ENCODE measurements around the gene PSMD13.
"Not testable (repeated sequence)": the region's sequence is repeated elsewhere in the genome, so short reads cannot be mapped to it uniquely, and the experiment has no call there.

PSMD13 gene

DNA sequence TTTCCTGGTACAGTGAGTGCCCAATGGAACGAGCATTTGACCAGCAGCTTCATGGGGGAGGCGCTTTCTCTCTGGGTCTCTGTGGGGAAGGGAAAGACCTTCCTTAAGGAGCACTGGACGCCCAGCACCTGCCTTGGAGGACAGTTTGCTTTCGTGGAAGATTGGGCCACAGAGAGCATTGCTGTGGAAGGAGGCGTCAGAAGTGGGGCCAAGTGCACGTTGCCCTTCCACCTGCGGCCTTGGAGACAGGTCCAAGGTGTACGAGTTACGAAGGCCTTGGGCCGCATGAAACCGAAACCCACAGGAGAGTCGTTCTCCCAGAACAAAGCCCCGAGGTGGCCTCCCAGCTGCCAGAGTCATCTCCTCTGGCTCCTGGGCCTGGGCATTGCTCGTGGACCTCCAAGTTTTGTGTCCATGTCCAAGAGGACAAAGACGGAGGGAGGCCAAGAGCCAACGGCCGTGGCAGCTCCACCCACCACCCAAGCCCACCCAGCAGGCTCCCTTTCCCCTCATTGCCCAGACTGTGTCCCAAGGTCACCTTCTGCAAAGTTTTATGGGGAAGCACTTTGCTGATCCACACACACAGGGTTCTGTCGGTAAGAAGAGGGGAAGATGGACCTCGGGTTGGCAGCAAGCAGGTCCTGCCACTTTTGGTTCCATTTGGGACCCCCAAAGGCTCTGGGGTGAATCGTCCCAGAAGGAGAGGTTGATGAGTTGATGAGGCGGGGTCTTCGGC is 35.6 kb downstream of the PSMD13 start:
- no peak for DNase-seq (ENCODE audit: low read depth, low spot score)

DNA sequence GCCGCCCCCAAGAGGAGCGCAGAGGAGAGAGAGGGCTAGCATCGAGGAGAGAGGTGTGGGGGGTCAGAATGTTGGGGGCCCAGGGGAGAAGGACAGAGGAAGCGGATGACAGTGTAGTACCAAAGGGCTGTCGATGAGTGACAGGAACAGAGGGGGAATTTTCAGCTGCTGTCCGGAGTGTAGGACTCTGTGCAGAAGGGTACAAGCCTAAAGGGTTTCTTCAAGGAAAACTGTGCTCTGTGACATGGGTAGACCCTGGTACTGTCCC is 36.1 kb downstream of the PSMD13 start:
- DNase-seq (ENCODE audit: low read depth, low spot score): no peak

DNA sequence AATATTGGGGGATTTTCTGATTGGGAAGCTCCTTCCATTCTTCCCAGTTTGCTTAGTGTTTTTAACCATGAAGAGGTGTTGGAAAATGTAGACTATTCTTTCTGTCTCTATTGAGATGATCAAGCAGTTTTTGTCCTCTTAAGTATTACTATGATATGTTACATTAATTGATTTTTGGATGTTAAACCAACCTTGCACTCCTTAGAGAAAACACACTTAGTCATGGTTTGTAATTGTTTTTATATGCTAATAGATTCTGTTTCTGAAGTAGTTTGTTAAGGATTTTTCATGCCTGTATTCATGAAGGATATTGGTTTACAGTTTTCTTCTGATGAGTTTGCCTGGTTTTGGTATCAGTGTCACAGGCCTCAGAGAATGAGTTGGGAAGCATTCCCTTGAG is 39.4 kb downstream of the PSMD13 start:
- no peak for DNase-seq (ENCODE audit: low read depth, low spot score)

DNA sequence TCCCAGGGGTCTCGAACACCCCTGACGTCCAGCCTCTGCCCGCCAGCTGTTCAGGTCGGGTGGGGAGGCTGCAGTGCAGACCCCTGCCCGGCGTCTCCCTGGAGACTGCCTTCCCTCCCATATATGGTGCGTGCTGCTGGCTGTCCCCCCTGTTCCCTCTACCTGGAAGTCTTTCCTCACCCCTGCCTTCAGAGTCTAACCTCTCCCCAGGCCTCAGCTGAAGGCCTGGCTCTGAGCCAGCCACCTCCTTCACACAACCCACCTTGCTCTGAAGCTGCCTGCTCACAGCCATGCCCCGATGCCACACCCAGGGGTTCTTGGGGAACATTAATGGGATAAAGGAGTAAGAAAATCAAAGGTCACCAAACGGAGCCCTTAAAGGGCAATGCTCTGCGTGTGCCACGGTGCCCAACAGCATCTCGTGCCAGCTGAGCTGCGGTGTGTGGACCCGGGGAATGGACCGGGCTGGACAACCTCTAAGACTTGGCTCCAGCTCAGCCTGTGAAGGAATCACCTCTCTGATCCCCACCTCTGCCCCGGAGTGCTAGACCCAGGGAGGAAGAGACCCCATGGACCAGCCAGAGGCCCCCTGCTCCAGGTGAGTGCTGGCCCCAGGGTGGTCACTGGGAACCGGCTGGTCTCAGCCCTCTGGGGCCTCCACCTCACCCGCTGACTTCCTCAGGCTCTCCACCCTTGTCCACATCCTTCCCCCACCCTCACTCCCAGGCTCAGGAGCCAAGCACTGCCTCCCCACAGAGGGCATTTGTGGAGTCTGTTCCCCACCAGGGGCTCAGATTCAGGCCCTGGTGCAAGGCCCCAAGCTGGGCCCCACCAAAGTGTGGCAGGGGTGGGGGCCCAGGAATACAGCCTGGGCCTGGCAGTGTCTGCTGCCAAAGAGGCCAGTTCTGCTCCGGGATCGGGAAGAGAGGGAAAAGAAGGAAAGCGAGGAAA is 41.5 kb downstream of the PSMD13 start, which contains the start of gene NLRP6:
Gene NLRP6, plus strand, starts transcription at position 407 of the 951 bp plus-strand sequence. Its CDS starts 163 bp downstream, at position 570.
- DNase-seq (ENCODE audit: low read depth, low spot score): no peak

DNA sequence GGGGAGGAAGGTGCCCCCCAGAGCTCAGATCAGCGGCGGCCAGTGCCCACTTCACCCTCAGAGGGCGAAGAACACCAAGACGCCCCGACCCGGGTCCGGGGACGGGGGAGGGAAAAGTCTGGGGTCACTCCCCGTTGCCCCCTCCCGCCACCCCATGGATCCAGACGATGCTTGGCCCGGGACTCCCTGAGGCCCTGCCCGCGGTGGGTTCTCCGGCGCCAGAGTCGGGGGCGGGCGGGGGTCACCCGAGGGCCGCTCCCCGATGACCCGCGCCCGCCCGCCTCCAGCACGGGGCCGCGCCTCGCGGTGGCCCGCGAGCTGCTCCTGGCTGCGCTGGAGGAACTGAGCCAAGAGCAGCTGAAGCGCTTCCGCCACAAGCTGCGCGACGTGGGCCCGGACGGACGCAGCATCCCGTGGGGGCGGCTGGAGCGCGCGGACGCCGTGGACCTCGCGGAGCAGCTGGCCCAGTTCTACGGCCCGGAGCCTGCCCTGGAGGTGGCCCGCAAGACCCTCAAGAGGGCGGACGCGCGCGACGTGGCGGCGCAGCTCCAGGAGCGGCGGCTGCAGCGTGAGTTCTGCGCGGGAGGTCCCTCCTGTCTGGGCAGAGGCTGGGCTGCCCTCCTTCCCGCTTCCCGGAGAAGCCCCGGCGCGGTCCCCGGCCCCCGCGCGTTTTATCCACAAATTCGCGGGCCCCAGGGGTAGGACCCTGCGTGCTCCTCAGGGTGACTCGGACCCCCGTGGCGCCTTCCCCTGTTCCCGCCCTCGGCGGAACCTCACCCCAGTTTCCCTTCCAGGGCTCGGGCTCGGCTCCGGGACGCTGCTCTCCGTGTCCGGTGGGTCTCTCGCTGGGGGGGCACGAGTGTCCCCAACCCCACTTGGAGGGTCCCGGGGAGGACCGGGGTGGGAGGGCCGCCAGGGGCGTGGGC is 42.5 kb downstream of the PSMD13 start:
- DNase-seq (ENCODE audit: low read depth, low spot score): no peak

DNA sequence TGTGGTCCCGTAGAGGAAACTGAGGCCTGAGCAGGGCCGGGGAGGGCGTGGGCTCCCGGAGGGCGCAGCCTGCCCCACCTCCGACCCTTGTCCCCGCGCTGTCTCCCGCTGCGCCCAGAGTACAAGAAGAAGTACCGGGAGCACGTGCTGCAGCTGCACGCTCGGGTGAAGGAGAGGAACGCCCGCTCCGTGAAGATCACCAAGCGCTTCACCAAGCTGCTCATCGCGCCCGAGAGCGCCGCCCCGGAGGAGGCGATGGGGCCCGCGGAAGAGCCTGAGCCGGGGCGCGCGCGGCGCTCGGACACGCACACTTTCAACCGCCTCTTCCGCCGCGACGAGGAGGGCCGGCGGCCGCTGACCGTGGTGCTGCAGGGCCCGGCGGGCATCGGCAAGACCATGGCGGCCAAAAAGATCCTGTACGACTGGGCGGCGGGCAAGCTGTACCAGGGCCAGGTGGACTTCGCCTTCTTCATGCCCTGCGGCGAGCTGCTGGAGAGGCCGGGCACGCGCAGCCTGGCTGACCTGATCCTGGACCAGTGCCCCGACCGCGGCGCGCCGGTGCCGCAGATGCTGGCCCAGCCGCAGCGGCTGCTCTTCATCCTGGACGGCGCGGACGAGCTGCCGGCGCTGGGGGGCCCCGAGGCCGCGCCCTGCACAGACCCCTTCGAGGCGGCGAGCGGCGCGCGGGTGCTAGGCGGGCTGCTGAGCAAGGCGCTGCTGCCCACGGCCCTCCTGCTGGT is 43.4 kb downstream of the PSMD13 start:
- DNase-seq (ENCODE audit: low read depth, low spot score): no peak

DNA sequence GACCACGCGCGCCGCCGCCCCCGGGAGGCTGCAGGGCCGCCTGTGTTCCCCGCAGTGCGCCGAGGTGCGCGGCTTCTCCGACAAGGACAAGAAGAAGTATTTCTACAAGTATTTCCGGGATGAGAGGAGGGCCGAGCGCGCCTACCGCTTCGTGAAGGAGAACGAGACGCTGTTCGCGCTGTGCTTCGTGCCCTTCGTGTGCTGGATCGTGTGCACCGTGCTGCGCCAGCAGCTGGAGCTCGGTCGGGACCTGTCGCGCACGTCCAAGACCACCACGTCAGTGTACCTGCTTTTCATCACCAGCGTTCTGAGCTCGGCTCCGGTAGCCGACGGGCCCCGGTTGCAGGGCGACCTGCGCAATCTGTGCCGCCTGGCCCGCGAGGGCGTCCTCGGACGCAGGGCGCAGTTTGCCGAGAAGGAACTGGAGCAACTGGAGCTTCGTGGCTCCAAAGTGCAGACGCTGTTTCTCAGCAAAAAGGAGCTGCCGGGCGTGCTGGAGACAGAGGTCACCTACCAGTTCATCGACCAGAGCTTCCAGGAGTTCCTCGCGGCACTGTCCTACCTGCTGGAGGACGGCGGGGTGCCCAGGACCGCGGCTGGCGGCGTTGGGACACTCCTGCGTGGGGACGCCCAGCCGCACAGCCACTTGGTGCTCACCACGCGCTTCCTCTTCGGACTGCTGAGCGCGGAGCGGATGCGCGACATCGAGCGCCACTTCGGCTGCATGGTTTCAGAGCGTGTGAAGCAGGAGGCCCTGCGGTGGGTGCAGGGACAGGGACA is 44.1 kb downstream of the PSMD13 start:
- no peak for DNase-seq (ENCODE audit: low read depth, low spot score)

DNA sequence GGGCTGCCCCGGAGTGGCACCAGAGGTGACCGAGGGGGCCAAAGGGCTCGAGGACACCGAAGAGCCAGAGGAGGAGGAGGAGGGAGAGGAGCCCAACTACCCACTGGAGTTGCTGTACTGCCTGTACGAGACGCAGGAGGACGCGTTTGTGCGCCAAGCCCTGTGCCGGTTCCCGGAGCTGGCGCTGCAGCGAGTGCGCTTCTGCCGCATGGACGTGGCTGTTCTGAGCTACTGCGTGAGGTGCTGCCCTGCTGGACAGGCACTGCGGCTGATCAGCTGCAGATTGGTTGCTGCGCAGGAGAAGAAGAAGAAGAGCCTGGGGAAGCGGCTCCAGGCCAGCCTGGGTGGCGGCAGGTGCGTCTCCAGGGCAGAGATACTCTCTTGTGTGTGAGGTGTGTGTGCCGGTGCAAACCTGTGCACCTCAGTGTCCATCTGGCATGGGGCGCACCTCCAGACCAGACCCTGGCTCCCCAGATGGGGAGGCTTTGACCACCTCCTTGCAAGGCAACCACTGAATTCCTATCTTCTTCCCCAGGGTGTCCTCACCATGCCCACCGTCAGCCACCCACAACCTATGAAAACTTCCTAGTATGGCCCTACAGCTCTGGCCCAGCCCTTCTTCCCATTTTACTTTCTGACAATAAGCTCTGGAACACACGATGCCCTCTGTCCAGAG is 44.8 kb downstream of the PSMD13 start:
- no peak for DNase-seq (ENCODE audit: low read depth, low spot score)

DNA sequence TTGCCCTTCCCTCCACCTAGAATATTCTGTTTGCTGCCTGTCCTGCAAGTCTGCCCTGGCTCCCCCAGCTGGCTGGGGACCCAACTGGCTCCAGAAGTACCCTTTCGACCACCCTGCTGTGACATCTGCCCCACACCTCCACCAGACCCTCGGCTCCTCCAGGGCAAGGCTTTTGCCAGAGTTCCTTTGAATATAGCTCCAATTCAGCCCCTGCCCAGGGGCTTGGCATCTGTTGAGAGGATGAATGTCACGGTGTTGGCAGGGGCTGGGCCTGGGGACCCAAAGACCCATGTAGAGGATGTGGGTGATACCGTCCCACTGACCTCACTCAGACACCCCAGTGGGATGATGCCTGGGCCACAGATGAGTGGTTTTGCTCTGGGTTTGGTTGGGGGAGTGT is 45.4 kb downstream of the PSMD13 start:
- DNase-seq (ENCODE audit: low read depth, low spot score): no peak

DNA sequence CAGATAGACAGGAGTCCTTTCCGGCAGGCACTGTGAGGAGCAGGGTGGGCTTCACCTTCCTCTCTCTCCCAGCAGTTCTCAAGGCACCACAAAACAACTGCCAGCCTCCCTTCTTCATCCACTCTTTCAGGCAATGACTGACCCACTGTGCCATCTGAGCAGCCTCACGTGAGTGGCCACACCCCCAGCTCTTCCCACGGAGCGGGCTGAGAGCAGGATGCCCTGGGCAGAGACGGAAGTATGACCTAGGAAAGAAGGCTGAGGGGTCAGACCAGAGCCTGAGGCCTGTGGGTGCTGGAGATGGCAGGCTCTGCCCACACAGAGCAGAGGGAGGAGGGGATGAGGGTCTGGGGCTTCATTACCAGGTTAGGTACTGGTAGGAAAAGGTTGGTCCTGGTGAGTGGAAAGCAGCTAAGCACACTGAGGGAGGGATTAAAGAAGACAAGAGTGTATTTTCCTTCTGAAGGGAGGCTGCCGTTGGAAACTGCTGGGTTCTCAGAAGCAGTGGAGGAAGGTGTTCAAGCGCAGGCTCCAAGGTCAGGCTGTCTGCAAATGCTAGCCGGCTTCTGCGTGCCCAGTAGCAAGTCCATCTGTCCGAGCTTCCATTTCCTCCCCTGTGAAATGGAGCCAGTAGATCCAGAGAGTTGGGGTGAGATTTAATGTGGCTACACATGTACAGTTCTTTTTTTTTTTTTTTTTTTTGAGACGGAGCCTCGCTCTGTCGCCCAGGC is 46.0 kb downstream of the PSMD13 start:
- no peak for DNase-seq (ENCODE audit: low read depth, low spot score)

DNA sequence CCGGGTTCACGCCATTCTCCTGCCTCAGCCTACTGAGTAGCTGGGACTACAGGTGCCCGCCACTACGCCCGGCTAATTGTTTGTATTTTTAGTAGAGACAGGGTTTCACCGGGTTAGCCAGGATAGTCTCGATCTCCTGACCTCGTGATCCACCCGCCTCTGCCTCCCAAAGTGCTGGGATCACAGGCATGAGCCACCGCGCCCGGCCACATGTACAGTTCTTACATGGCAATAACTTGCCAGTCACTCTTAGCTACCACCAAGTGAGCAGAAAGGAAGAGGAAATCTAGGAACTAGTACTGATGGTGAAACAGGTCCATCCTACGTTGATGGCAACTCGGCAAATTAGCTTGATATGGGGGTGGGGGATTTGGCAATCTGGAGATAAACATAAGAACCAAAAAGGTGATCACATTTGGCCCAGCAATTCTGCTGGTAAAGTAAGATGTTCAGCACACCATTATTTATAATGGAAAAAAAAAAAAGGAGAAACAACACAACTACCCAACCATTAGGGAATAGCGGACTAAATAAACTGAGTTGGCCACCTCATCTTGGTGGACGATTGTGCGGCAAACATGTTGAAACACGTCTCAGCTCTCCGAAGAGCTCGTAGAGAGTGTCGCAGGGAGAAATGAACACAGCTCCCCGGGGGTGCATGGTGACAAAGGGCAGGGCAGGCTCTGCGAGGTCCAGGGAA is 46.8 kb downstream of the PSMD13 start:
- no peak for DNase-seq (ENCODE audit: low read depth, low spot score)

DNA sequence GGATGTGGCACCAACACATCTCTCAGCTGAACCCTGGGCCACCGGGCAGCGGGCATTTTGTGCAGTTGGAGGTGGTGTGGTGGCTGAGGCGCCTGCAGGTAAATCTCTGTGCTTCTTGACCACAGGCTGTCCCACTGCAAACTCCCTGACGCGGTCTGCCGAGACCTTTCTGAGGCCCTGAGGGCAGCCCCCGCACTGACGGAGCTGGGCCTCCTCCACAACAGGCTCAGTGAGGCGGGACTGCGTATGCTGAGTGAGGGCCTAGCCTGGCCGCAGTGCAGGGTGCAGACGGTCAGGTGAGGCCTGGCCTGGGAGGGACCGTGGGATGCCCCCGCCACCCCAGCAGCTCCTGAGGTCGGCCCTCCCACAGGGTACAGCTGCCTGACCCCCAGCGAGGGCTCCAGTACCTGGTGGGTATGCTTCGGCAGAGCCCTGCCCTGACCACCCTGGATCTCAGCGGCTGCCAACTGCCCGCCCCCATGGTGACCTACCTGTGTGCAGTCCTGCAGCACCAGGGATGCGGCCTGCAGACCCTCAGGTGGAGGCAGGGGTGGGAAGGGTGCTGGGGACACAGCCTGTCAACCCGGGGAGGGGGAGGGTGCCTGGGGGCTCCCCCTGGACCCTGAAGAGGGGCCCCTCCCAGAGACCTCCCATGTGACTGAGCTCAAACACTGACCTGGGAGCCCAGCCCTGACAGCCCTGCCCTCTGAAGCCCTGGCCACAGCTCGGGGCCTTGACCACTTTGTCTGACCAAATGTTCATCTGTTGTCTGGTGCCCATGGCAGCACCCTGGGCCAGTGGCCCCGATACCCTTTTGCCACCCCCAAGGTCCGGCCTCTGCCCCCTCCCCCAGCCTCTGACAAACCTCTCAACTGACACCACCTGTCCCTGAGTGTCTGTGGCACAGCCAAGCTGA is 47.6 kb downstream of the PSMD13 start:
- DNase-seq (ENCODE audit: low read depth, low spot score): no peak

DNA sequence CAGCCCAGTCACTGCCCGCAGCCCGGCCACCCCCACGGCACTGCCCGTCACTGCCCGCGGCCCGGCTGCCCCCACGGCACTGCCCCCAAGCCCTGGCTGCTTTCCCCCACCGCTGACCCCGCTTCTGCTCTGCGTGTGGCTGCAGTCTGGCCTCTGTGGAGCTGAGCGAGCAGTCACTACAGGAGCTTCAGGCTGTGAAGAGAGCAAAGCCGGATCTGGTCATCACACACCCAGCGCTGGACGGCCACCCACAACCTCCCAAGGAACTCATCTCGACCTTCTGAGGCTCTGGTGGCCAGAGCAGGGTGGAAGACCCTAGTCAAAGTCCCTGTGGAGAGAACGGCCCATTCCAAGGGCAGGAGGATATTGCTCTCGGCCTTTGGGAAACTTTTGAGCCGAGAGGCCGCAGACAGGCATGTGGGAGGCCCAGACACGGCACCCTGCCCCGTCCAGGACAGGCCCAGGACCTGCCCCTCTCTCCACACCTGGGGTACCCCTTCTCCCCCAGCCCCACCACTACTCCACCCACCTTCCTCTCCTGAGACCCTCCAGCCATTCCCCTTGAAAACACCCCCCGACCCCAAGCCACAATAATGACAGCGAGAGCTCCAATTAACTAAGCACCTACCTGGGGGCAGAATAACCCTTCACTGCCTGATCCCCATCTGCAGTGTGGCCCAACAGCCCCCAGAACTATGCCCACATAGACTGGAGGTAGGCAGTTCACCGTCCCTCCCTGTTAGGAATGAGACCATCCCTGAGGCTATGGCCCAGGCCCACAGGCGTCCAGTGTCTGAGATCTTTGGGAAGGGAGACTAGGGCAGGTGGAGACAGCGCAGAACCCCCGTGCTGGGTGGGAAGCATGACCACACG is 48.5 kb downstream of the PSMD13 start:
- DNase-seq (ENCODE audit: low read depth, low spot score): no peak

DNA sequence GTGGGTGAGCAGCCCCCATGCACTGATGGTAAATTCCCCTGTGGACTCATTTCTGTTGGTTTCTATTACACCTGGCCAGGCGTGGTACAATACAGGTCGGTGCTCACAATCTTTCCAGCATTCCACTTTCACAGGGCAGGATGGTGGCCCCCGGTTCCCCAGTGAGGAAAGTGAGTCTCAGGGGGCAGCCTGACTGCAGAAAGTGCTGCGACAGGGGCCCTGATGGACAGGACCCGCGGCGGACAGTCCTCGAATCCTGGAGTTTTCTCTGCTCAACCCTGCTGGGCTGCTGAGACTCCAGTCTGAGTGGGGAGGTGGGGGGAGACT is 49.1 kb downstream of the PSMD13 start:
- DNase-seq (ENCODE audit: low read depth, low spot score): no peak

DNA sequence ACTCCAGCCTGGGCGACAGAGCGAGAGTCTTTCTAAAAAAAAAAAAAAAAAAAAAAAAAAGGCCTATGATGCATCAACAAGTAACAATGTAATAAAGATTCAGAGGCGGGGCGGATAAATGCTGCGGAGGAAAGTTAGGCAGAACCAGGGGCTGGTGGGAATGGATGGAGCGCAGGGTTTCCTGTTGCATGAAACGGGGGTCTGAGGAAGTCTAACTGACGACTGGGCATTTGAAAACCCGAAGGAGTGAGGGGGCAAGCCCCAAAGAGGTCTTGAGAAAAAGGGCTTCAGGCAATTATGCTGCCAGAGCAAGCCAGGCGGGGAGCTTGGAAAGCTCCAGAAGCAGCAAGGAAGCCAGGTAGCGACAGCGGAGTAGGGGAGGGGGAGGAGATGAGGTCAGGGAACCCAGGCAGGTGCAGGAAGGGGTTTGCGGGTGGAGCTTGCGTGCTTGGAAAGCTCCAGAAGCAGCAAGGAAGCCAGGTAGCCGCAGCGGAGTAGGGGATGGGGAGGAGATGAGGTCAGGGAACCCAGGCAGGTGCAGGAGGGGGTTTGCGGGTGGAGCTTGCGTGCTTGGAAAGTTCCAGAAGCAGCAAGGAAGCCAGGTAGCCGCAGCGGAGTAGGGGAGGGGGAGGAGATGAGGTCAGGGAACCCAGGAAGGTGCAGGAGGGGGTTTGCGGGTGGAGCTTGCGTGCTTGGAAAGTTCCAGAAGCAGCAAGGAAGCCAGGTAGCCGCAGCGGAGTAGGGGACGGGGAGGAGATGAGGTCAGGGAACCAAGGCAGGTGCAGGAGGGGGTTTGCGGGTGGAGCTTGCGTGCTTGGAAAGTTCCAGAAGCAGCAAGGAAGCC is 50.4 kb downstream of the PSMD13 start:
- not testable (repeated sequence) for DNase-seq (ENCODE audit: low read depth, low spot score)
